Stimulated activated CD8-positive, alpha-beta memory T cell treated with anti-CD3 and anti-CD28 coated beads, Interleukin-12 subunit alpha, Interleukin-12 subunit beta, amount 100 ng/mL, for 1 hour (primary cell): ENCODE results near the gene TFAP2D.

Experiments used
- DNase-seq: peaks from one replicate; pipeline ENCODE4 v3.0.0-alpha.2; 2020; ENCODE audit warnings: low read depth

The TFAP2D gene

GRCh38 chr6:50713226-50713625 lies at the start of gene TFAP2D:
Gene TFAP2D (plus strand): TSS chr6:50713526. CDS start chr6:50714056, 530 bp downstream.
- DNase-seq: no peak

DNA sequence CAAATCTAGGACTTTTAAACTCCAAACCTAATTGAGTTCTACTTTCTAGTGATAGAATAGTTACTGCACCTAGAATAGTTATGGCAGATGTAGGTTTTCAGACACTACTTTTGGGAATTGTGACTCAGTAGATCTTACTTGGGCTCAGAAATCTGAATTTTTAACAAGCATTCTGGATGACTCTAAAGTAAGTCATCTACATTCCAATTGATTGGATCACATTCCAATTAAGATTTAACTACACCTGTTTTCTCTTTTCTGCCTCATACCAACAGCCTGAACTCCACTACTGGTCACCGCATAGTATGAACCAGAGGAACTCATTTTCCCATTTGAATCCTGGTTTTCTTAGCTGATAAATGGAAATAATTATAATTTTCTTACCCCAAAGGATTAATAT lies 49.5 kb upstream of the TFAP2D start:
- no peak for DNase-seq

GRCh38 chr6:50666089-50666488 lies 47.2 kb upstream of the TFAP2D start:
- no peak for DNase-seq

DNA sequence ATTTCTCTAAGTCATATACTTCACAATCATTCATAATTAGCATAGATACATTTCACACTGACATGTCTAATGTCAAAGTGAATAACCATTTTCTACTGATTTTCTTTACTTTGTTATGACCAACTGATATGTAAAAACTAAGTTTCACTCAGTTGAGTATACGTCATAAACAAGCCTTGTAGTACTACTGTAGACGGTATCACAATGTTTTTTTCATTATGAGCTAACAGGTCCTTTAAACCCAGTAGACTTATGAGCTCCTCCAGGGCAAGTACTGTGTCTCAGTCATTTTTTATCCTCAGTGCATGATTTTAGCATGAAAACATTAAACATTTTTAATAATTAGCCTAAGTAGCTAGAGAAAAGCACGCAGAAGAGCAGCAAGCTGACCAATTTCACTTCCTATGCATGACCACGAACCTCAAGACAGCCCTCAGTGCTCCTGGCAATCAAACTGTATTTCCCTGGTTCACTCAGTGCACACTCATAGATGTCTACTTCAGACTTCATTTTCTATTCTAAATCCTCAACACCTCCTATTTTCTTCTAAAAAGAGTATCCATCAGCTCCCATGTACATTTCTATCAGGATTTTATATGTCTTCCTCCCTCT lies 32.0 kb upstream of the TFAP2D start:
- no peak for DNase-seq

DNA sequence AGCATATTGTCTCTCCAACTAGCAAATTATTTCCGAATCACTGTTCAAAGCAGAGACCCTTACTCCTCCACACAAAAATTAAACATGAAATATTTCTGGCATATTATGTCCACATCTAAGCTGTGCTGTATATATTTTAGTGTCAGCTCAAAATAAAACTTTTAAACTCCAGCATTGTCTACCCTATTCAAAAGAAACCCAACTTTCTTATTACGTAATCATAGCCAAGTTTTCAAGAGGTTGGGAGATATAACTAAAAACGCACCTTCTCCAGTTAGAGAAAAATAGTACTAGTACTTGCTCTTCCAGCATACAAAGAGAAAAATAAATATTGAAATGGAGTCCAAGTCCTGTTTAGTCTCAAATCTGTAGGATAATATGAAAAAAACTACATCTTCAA lies 24.1 kb upstream of the TFAP2D start:
- DNase-seq: no peak

- no peak for DNase-seq
These were observed 21.4 kb upstream of the TFAP2D start for GRCh38 chr6:50691814-50692495.

GRCh38 chr6:50698546-50698945 lies 14.8 kb upstream of the TFAP2D start:
- DNase-seq: no peak

- DNase-seq: no peak
These were observed 14.1 kb upstream of the TFAP2D start for GRCh38 chr6:50699051-50699775.

DNA sequence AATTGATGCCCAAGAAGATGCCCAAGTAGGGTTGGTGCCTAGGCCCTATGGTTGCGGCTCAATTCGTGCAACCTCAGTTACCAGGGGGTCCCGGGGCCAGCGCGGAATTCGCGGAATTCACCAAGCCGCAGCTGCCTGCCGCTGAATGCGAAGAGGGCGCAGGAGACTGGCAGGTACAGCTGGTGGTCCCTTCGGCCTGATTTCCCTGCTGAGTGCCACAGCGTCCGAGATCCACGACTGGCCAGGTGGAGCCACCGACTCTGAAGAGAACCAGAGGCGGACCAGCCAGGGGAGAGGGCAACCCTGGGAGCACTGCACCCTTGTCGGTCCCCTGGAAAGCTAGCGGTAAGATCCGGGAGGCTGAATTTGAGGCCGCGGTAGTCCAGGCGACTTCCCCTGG lies 6.8 kb upstream of the TFAP2D start:
- DNase-seq: no peak

DNA sequence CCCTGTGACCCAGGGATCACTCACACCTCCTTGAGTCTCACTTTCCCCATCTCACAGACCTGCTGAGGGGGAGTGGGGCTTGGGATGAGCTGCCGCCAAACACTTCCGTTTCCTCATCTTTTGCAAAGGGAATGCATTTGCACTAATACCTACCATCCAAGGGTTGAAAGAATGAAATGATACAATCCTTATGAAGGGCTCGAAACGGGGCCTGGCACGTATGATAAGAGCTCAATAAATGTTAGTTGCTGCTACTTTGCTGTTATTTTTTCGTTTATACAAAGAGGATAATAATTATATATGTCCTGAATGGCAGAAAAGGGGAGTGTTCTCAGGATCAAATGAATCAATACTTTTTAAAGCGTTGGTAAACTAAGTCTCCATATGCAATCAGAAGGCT lies 6.1 kb upstream of the TFAP2D start:
- DNase-seq: no peak

GRCh38 chr6:50707652-50708300 lies 5.5 kb upstream of the TFAP2D start:
- no peak for DNase-seq

DNA sequence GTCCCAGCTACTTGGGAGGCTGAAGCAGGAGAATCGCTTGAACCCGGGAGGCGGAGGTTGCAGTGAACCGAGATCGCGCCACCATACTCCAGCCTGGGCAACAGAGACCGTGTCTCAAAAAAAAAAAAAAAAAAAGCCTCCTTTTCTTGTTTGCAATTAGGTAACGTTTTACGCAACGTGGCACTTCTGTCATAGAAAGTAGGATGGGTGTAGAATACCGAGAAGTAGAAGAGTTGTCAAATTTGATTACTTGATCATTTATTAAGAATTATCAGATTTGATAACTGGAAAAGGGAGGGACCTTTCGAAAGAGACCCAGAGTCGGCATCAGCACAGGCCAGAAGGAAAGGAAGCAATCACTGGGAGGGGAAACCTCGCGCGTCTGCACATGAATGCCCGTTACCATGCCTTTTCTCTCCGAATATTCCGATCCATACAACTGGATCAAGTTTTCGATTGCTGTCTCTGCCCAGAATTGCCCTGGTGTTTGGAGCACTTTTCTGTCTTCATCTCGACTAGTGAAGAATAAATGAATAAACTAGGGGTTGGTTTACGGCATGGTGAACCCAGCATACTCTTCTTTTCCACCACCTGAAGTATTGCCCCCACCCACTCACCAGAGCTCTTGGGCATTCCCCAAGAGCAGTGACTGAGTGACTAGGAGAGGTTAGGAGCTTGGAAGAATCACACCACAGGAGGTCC lies 4.5 kb upstream of the TFAP2D start:
- no peak for DNase-seq

DNA sequence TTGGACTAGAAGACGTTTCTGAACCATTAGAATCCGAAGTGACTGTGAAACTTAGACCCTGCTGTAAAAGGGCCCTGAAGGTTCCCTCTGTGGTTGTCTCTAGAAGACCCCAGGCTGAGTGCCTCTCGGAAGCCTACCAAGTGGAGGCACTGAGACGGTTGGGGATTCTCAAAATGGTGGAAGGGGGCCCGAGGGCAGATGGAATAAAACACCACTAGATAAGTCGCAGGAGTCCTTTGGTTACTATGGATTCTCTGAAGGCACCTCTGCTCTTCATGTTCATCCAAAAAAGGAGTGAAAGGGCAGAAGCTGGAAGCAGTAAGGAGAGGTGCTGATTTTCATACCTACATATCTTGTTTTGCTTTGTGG lies 4.0 kb upstream of the TFAP2D start:
- no peak for DNase-seq

- no peak for DNase-seq
These were observed 1.6 kb upstream of the TFAP2D start for GRCh38 chr6:50711686-50712085.

DNA sequence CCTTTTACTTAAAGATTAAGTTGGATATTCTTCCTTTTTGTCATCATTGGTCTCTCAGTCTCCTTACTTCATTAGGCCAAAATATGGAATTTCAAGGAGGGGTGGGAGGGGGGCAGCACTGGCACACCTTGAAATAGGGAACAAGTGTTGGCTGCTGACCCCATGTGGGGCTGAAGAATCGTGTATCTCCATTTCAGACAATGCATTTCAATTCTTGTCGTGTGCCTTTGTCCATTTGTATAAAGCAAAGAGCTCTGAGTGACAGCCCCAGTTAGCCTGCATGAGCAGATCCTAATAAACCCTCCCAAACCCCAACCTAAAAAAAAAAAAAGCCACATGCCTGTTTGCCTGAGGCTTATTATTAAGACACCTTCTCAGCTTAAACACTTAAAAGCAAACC lies 1.0 kb upstream of the TFAP2D start:
- no peak for DNase-seq

DNA sequence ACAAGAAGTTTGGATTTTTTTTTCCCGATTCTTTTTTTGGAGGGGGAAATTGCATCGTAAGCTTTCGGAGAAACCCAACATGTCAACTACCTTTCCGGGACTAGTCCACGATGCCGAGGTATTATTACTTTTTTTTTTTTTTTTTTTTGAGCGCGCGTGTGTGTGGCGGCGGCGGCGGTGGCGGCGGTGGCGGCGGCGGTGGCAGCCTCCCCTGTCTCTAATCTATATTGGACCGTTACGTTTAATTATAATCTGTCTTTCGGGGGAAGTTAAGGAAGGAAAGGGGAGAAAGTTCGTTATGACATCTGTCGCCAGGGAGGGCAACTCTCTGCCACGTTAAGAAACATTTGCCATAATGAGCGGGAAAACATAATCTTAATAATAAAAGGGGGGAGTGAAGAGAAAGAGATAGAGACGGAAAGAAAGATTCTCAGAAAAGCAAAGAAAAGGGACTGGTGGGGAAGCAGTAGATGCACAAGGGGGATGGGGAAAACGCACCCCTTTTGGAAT lies 706 bp downstream of the TFAP2D start:
- no peak for DNase-seq

- DNase-seq: no peak
These were observed 1.4 kb downstream of the TFAP2D start for GRCh38 chr6:50714487-50715379.

DNA sequence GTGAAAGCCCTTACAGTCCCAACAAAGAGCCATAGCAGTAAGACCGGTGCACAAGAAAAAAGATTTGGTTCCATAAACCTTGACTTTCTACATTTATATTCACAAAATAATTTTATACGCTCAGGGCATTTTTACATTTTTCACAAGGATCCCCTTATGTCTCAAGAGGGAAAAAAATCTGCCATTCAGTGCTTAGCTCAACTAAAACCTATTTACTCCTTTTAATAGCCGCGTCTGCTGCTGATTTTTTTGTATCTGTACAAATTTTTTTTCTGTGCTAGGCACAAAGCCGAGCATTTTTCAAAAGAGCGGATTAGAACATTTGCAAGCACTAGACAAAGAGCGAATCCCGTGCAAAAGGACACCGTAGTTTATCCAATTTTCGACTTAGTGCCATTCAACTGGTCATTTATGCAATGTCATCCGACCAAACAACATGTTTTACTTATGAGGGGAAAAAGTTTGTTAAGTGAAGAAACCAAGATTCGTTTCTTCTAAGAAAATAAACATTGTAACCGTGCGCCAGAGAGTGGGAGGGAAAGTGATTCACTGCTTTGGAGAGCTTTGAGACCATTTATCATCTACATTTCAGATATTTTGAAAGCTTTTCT lies 3.7 kb downstream of the TFAP2D start:
- DNase-seq: no peak

GRCh38 chr6:50717734-50718457 lies 4.6 kb downstream of the TFAP2D start:
- no peak for DNase-seq

GRCh38 chr6:50718566-50718965 lies 5.2 kb downstream of the TFAP2D start:
- DNase-seq: no peak
